ENCODE results near the gene ECHS1.
"Not testable (repeated sequence)": the region's sequence is repeated elsewhere in the genome, so short reads cannot be mapped to it uniquely, and the experiment has no call there.

Gene ECHS1

DNA sequence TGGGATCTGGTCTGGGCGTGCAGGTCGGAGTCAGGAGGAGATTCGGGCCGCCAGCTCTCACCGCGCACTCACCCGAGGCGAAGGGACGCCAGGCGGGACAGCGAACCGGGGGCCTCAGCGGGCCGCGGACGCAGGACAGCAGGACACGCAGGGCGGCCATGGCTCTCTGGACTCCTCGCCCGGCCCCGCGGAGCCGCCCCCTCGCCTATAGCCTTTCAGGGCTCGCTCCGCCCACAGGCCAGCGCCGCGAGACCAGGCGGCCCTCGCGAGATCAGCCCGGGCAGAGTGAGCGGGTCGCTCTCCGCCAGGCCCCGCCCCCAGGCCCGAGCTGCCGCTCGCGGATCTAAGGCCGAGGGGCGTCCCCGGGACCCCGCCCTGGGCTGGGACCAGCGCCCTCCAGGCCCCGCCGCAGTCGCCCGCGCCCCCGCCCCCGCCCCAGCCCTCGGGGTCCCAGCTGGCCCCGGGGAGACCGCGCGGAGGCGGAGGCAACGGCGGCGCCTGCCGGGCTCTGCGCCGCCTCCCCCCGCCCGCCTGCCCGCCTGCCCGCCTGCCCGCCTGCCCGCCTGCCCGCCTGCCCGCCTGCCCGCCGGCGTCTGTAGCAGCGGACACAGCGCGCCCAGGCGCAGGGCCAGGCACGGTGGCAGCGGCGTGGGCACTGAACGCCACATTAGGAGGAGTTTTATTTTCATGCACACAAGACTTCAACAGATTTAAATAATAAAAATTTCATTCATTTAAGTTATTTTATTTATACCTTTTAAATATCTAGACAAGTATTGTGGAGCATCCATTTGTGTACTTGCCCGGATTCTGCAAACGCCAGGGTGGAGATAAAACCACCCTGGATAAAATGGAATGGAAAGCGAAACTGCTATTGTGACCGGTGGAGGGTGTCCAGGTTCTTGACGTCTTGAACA lies at the start of gene ECHS1:
Gene ECHS1, minus strand, starts transcription at position 181 of the 917 bp plus-strand sequence. Its CDS starts 21 bp downstream, at position 160.
- DNase-seq, result peak; percentile 96

DNA sequence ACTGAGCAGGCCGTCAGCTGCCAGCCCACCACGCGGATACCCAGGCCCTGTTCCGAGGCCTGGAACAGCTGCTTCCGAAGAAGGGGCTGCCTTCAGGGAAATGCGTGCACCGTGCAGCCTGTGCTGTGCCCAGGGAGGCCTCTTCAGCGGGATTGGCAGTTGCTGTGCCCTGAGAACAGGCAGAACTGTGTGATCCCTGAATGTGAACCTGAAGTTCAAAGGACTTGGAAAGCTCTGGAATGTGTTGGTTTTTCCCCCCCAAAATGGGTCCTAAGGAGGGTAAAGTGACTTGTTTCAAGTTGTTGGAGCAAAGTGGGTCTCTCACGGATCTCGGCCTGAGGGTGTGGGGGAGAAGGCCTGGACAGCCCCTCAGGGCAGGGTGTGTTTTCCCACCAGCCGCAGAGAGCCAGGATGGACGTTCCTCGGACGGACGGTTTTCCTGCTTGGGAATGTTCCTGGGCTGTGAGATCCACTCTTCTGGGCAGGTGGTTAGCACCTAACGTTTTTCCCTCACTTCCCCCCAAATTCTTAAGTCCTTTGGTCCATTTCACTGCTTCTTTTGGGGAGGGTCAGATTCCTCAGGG lies 49.2 kb upstream of the ECHS1 start:
- DNase-seq, result no peak

DNA sequence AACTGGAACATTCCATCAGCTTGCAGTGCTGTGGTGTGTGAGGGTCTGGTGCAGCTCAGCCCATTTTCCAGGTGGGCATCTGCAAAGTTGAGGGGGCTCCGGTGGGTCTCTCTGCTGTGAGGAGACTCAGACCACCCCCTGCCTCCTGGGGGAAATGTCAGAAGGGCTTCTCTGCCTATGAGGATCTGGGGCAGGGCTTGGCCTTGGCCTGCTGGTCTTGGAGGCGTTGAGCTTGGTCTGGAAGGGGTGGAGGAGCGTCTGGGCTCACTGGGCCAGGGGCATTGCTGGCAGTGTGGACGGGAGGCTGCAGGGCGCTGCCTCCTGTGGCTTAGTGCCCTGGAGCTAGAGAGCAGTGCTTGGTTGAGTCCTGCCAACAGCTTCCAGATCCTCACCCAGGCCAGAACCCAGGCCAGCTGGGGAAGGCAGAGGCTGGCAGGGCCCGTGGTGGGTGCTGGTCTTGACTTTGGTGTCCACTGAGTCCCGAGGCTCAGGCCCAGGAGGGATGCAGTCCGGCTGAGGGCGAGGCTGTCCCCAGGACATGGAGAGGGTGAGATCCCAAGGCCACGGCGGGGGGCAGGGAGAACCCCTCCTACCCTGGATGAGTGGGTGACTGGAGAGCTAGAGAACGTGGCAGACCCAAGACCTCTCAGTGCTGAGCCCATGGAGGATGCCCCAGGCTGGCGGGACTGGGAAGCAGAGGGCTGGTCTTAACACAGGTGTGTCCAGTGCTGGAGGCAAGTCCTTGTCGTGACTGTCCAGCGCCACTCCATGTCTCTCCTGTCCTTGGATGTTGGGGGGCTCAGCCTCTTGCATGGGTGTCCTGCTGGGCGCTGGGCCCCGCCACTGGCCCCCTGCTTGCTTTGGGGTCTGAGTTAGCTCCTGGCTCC lies 48.4 kb upstream of the ECHS1 start:
- no peak for DNase-seq

DNA sequence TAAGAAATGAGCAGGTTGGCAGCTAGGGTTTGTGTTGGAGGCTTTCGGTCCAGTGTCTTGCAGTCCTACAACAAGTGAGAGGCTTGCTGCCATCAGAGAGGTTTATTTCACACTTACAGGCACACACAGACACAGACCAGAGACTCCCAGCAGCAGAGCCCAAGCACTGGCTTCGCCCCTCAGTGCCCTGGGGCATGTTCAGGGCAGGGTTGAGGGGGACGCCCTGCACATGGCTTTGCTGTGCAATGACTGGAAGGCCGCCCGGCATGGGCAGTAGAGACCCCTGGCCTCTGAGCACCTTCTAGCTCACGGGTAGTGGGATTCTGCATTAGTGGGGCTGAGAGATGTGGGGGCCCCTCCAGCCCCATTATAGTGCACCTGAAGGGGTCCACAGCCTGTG lies 47.4 kb upstream of the ECHS1 start:
- no peak for DNase-seq

DNA sequence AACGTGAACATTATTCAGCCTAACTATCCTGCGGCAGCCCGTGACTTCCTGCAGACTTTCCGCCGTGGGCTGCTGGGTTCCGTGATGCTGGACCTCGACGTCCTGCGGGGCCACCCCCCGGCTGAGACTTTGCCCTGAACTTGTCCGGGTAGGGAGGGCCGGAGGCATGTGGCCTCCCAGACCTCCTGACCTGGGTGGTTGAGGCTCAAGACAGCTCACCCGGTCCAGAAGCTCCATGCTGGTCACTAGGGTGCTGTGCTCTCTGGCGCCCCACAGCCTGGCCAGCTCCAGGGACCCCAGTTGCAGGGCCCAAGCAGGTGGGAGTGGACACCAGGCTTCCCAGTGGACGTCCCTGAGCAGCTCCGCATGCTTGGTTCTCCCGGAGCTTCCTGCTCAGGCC lies 46.9 kb upstream of the ECHS1 start:
- no peak for DNase-seq

DNA sequence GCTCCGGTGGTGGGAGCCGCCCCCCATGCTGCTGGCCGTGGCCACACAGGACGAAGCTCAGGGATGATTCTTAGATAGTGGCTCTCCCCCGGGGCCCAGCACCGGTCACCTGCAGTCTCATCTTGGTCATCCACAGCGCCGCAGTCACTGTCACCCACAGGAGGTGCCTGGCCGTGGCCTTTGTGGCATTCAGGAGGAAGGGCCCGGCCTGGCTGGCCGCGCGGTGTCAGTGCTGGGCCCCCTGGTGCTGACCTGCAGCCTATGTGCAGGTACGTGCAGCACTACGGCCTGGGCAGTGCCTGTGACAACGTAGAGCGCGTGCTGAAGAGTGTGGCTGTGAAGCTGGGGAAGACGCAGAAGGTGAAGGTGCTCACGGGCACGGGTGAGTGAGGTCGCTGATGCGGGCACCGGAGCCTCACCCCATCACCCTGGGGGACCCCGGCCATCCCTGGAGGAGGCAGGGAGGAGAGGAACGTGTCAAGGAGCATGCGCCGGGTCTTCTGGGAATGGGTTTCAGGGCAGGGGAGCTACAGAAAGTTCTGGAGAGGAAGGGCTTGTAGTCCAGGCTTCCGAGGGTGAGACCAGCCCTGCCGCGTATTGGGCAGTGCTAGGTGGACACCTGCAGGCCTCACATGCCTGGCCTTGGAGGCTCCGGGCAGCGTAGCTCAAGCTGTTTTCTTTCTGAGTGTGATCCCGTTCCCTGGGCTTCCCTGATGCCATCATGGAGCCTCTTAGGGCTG lies 46.2 kb upstream of the ECHS1 start:
- DNase-seq, result no peak

DNA sequence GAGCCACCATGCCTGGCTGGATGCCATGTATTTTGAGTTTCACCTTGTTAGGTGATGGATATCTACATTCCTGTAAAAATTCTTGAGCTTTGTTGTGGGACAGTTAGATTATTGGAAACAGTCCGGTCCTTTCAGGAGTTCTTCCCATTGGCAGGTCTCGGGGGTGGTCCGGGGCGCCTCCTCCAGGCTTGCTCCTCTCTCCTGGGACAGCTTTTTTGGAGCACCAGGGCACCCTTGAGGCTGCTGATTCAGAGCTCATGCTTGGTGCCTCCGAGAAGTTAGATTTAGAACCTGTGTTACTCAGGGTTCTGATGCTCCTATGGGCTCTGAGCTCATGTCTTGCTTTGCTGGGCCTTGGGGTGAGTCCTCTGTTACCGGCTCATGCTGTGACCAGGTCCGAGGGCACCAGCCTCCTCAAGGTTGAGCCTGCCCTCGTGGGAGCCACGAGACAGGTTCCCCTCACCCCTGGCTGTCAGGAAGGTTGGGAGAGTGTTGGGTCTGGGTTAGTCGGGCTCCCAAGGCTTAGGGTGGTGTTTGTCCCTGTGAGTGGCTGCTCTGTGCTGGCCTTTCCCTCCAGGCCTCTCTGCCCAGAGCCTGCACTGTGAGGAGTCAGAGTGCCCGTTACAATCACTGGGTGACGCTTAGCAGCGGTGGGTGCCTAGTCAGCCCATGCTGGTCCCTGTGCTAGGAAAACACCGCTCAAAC lies 45.3 kb upstream of the ECHS1 start:
- DNase-seq, result no peak

DNA sequence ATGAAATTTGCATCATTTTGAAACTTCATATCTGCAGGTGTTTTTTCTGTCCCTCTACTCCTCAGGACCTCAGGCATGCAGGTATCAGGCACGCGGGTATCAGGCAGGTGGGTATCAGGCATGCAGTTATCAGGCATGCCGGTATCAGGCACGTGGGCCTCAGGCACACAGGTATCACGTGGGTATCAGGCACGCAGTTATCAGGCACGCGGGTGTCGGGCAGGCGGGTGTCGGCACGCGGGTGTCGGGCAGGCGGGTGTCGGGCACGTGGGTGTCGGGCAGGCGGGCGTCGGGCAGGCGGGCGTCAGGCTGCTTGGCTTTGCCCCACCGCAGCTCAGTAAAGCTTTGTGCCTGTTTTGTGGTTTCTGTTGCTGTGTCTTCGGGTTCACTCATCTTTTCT lies 42.6 kb upstream of the ECHS1 start:
- DNase-seq, result no peak

DNA sequence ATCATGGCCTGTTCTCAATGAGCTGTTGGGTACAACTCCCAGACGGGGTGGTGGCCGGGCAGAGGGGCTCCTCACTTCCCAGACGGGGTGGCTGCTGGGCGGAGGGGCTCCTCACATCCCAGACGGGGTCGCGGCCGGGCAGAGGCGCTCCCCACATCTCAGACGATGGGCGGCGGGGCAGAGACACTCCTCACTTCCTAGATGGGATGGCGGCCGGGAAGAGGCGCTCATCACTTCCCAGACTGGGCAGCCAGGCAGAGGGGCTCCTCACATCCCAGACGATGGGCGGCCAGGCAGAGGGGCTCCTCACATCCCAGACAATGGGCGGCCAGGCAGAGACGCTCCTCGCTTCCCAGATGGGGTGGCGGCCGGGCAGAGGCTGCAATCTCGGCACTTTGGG lies 41.2 kb upstream of the ECHS1 start:
- DNase-seq, result not testable (repeated sequence)

DNA sequence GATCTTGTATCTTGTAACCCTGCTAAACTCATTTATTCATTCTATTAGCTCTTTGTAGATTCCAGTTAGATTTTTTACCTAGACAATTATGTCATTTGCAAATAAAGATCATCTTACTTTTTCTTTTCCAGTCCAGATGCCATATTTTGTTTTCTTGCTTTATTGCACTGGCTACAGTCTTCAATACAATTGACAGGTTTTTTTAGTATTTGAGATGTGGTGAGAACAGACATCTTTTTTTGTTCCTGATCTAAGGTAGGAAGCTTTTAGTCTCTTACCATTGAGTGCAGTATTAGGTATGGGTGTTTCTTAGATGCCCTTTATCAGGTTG lies 39.2 kb upstream of the ECHS1 start:
- no peak for DNase-seq

DNA sequence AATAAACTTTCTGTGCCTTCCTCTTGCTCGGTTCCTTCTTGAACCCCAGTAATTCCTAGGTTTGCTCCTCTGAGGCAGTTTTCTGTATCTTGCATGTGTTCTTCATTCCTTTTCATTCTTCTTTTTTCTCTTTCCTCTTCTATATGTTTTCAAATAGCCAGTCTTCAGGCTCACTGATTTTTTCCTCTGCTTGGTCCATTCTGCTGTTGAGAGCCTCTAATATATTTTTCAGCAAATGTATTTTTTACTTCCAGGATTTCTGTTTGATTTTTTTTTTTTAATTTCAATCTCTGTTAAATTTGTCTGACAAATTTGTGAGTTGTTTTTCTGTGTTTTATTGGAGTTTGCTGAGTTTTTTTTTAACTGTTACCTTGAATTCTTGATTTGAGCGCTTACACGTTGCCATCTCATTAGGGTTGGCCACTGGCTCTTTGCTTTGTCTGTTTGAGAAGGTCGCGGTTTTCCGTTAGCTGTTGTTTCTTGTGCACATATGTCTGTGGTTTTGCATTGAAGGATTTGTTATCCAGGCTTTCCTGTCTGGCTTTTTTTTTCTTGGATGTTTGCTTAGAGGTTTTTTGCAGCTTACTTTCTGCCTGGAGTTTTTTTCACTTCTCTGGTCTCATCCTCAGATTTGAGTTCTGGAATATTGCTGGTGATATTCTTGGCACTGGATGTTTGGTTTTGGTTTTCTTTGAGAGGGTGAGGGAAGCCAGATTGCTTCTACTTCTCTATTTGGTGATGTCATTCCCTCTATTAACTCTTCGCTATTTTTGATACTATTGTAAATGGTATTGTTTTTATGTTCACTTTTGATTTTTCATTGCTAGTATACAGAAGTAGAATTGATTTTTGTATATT lies 38.6 kb upstream of the ECHS1 start:
- no peak for DNase-seq

DNA sequence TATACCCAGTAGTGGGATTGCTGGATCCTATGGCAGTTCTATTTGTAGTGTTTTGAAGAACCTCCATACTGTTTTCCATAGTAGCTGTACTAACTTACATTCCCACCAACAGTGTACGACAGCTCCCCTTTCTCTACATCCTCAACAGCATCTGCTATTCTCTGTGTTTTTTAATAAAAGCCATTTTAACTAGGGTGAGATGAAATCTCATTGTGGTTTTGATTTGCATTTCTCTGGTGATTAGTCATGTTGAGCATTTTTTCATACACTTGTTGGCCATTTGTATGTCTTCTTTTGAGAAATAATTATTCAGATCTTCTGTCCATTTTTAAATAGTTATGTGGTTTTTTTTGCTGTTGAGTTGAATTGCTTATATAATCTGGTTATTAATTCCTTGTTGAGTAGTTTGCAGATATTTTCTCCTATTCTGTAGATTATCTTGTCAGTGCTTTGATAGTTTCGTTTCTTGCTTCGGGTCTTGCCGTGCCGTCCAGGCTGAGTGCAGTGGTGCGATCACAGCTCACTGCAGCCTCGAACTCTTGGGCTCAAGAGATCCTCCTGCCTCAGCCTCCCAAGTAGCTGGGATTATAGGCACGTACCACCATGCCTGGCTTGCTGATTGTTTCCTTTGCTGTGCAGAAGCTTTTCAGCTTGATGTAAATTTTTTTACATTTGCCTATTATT lies 32.8 kb upstream of the ECHS1 start:
- no peak for DNase-seq

DNA sequence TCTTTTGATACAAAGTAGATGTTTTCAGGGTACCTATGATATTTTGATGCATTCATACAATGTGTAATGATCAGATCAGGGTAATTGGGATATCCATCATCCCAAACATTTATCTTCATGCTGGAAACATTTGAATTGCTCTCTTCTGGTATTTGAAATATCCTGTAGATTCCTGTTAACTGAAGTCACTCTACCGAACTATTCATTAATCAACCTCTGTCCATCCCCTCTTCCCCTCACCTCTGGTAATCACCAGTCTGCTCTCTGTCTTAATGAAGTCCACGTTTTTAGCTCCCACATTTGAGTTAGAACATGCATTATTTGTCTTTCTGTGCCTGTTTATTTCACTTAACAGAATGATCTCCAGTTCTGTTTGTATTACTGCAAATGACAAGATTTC lies 32.1 kb upstream of the ECHS1 start:
- DNase-seq, result no peak

DNA sequence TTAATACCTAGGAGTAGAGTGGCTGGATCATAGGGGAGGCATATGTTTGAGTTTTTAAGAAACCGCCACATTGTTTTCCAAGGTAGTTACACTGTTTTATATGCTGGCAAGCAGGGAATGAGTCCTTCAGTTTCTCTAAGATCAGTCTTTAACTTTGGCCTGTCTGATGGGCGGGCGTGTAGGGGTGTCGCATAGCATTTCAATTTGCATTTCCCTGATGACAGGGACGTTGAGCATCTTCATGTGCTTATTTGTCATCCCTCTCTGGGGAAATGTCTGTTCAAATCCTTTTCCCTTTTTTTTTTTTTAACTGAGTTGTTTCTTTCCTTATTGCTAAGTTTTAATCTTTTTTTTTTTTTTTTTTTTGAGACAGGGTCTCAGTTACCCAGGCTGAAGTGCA lies 30.6 kb upstream of the ECHS1 start:
- DNase-seq, result no peak

DNA sequence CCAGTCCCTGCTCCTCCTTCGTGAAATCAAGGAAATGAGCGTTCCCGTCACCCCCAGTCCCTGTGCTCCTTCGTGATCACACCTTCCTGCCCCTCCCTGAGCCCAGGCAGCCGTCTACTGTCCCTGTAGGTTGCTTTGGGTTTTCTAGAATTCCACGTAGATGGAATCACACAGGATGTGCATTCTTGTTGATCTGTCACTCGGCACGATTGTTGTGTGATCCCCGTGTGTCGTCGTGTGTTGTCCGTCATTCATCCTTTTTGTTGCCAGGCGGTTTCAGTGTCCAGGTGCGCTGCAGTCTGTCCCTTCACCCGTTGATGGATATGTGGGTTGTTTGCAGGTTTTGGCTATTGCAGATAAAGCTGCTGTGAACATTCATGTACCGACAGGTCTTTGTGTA lies 30.2 kb upstream of the ECHS1 start:
- no peak for DNase-seq

DNA sequence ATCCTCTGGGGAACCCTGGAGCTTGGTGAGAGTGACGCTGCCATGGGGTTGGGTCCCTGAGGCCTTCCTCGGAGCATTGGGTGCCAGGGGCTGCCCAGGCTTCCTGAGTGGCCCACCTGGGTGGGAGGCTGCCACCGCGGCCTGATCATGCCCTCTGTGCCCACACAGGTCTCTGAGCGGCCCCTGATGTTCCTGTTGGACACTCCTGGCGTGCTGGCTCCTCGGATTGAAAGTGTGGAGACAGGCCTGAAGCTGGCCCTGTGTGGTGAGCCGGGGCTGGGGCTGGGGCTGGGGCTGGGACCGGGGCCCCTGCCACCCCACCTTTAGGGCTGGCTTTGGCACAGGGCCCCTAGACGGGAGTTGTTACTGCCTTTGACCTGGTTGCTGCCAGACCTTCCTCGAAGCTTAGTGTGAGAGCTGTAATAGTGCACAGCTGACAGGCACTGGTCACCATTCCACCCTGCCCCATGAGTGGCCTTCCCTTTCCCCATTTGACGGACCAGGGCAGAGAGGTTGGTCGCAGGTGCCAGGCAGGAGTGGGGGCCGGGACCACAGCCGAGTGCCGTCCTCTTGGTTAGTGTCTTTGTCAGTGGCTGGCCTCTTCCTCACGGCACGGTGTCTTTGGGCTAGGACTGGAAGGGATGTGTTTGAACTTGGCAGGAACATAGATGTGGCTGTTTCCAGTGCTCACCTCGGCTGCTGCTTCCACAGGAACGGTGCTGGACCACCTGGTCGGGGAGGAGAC lies 29.0 kb upstream of the ECHS1 start:
- no peak for DNase-seq

DNA sequence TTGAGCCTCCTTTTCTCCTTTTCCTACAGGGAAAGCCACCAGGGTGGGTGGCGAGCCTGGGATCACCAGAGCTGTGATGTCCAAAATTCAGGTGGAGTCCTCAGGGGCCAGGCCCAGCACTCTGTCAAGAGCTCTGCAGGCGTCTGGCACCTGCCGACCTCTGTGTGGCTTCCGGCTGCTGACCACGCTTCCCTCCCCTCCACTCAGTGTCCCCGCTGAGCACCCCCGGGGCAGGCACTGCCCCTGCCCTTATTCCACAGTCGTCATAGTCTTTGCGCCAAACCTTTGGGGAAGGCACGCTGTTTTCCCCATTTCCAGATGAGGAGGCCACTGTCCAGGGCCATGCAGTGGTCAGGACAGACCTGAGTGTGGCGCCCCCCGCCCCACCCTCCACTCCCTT lies 28.3 kb upstream of the ECHS1 start:
- DNase-seq, result no peak

DNA sequence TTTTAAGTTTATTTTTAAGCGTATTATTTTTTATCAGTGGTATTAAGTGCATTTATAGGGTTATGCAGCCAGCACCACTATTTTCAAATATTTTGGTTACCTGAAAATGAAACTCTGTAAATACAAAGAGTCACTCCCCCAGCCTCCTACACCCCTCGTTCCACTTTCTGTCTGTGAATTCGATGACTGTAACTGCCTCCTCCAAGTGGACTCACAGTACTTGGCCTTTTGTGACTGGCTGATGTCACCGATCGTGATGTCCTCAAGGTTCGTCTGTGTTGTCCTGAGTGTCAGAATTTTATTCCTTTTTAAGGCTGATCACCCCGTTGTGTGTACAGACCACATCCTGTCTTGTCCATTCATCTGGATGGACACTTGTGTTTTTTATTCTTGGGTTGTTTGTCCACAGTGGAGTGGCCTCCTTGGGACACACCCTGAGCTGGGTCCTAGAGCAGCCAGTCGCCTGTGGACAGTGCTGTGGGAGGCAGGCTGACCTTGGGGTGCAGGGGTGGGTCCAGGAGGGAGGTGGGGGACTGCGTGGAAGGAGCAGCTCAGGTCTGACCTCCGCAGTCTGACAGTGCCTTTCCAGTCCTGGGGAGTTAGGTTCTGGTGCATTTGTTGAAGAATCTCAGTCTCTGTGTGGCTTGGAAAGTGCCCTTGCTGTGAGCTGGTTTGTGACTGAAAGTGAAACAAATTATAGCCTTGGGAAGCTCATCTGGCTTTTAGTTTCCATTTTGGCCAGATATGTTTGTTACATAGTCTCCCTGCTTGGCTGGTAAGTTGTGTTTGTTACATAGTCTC lies 27.7 kb upstream of the ECHS1 start:
- no peak for DNase-seq

DNA sequence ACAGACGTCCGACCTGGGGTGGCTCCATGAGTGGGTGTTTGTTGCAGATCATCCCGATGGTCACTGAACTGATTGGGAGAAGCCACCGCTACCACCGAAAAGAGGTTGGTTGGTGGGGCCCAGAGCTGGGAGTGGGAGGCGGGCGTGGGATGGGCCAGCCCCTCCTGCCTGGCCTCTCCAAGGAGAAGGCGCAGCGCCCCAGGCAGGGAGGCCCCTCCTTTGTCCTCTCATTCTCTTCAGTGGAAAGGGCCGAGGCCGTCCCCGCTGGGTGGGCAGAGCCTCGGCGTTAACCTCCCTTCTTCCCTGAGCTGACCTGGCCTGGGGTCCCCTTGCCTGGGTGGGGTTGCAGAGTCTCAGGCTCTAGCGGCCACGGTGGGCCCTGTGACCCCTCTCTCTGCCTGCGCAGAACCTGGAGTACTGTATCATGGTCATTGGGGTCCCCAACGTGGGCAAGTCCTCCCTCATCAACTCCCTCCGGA lies 26.0 kb upstream of the ECHS1 start:
- no peak for DNase-seq

All from activated naive CD4-positive, alpha-beta T cell treated with anti-CD3 and anti-CD28 coated beads, Interleukin-2, amount 50 U/mL, for 16 hours (primary cell).